GM12875 (cell line): Measurements from ENCODE around the gene ARAP1.

ENCODE experiments used
- H3K4me3 ChIP-seq: one replicate; pipeline ENCODE4 v1.5.1; 2011; ENCODE audit warnings: low read depth, low read length, control low read depth
- TF ChIP-seq, protein P1 (sequence below): IDR thresholded peaks from 2 replicates; pipeline ENCODE4 v1.5.1; 2011; ENCODE audit warnings: low read depth, mild to moderate bottlenecking, control low read depth, inconsistent platforms, low read length, moderate library complexity, borderline replicate concordance; ENCODE audit not compliant: insufficient read depth

The ARAP1 gene

GRCh38 chr11:72701466-72701865 lies 50.7 kb downstream of the ARAP1 start:
- TF ChIP-seq, protein P1, sequence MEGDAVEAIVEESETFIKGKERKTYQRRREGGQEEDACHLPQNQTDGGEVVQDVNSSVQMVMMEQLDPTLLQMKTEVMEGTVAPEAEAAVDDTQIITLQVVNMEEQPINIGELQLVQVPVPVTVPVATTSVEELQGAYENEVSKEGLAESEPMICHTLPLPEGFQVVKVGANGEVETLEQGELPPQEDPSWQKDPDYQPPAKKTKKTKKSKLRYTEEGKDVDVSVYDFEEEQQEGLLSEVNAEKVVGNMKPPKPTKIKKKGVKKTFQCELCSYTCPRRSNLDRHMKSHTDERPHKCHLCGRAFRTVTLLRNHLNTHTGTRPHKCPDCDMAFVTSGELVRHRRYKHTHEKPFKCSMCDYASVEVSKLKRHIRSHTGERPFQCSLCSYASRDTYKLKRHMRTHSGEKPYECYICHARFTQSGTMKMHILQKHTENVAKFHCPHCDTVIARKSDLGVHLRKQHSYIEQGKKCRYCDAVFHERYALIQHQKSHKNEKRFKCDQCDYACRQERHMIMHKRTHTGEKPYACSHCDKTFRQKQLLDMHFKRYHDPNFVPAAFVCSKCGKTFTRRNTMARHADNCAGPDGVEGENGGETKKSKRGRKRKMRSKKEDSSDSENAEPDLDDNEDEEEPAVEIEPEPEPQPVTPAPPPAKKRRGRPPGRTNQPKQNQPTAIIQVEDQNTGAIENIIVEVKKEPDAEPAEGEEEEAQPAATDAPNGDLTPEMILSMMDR = no peak
- no peak overlapping the region for H3K4me3 ChIP-seq

DNA sequence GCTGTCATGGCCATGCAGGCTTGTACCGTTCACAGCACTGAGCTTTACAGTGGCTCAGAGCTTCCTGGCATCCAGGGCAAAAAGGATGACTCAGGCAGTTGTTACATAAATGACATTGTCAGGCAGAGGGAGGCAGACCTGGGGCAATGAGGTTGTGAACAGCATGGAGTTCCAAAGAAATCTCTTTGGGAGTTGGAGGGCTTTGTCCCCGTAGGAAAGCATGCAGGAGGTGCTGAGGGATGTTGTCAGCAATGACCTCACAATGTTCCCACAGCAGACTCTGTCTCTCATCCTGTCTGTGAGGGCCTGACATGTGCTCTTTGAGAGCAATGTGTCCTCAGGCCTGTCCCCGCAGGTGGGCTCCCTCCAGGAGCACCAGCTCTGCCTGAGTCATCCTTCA lies 52.1 kb downstream of the ARAP1 start:
- no peak overlapping the region for H3K4me3 ChIP-seq
- TF ChIP-seq, protein P1 = no peak

DNA sequence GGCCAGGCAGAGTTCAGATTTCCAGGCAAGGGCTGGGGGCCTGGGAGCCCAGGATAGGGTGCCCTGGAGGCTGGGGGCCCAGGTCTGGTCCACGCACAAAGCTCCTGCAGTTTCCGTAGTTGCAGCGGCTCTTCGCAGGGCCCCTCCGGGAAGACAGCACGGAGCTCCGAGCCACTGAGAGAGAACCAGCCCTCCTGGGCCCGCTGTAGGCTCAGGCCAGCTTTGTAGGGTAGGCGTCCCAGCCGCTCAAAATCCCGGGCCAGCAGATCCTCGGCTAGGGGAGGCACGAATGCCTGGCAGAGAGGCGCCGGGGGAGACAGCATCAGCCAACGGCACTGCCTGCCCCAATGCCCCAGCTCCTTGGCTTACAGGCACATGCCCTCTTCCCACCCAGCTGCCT lies 54.4 kb downstream of the ARAP1 start:
- no peak overlapping the region for H3K4me3 ChIP-seq
- TF ChIP-seq, protein P1 = no peak

GRCh38 chr11:72696866-72697700 lies 55.1 kb downstream of the ARAP1 start:
- TF ChIP-seq, protein P1 = no peak
- H3K4me3 ChIP-seq = no peak overlapping the region

GRCh38 chr11:72695354-72695753 lies 56.9 kb downstream of the ARAP1 start:
- TF ChIP-seq, protein P1 = no peak
- no peak overlapping the region for H3K4me3 ChIP-seq

DNA sequence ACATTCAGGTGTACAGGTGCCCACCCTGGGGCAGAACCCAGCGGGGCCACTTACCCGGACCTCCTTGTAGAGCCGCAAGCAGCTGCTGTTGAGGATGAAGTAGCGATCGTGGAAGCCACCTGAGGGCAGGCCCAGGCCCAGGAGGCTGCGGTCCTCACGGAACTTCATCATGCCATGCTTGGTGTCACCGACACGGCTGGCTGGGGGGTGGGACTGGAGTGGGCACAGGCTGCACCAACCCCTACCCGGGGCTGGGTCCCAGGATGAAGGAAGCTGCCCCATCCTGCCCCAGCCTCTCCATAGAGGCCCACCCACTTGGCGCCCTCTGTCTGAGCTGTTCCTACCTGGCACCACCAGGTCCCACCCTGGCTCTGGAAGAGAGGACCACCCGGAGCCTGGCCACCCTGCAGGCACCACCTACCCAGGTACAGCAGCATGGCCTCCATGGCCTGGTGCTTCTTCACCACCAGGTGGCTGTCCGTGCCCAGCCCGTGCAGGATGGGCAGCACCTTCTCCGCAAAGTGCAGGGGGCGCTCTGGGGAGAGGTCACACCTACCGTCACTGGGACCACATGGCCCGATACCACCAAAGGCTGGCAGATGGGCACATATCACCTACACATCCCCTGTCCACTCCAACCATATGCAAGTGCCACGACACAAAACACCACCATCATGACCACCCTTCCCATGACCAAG lies 58.8 kb downstream of the ARAP1 start:
- TF ChIP-seq, protein P1 = no peak

More for the DNA sequence above, 58.8 kb downstream of the ARAP1 start:
- H3K4me3 ChIP-seq = no peak overlapping the region
